ENCODE measurements around the gene SORBS1.

Gene SORBS1

GRCh38 chr10:95374597-95375209, 186.5 kb downstream of the SORBS1 start (continued):
- TF ChIP-seq, protein P1, sequence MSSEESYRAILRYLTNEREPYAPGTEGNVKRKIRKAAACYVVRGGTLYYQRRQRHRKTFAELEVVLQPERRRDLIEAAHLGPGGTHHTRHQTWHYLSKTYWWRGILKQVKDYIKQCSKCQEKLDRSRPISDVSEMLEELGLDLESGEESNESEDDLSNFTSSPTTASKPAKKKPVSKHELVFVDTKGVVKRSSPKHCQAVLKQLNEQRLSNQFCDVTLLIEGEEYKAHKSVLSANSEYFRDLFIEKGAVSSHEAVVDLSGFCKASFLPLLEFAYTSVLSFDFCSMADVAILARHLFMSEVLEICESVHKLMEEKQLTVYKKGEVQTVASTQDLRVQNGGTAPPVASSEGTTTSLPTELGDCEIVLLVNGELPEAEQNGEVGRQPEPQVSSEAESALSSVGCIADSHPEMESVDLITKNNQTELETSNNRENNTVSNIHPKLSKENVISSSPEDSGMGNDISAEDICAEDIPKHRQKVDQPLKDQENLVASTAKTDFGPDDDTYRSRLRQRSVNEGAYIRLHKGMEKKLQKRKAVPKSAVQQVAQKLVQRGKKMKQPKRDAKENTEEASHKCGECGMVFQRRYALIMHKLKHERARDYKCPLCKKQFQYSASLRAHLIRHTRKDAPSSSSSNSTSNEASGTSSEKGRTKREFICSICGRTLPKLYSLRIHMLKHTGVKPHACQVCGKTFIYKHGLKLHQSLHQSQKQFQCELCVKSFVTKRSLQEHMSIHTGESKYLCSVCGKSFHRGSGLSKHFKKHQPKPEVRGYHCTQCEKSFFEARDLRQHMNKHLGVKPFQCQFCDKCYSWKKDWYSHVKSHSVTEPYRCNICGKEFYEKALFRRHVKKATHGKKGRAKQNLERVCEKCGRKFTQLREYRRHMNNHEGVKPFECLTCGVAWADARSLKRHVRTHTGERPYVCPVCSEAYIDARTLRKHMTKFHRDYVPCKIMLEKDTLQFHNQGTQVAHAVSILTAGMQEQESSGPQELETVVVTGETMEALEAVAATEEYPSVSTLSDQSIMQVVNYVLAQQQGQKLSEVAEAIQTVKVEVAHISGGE (tag by site-specific recombination; conservative IDR thresholded peaks at IDR 0.05; ENCODE audit: low read depth) = no peak
- TF ChIP-seq OVOL3 (tag by site-specific recombination; IDR thresholded peaks at IDR 0.05) = no peak
- no peak for TF ChIP-seq MEIS1 (CRISPR knock-in tag; IDR thresholded peaks at IDR 0.05; ENCODE audit: borderline replicate concordance)
- no peak for TF ChIP-seq ZNF426 (tag by site-specific recombination; IDR thresholded peaks at IDR 0.05)
- TF ChIP-seq ZNF664 (tag by site-specific recombination; IDR thresholded peaks at IDR 0.05) = no peak
- peak; percentile 40; the same call in 1 of the 2 replicates for TF ChIP-seq REST (tag by site-specific recombination; IDR thresholded peaks at IDR 0.05)
- no peak for TF ChIP-seq KLF8 (tag by site-specific recombination; IDR thresholded peaks at IDR 0.05)
- TF ChIP-seq, protein P2, sequence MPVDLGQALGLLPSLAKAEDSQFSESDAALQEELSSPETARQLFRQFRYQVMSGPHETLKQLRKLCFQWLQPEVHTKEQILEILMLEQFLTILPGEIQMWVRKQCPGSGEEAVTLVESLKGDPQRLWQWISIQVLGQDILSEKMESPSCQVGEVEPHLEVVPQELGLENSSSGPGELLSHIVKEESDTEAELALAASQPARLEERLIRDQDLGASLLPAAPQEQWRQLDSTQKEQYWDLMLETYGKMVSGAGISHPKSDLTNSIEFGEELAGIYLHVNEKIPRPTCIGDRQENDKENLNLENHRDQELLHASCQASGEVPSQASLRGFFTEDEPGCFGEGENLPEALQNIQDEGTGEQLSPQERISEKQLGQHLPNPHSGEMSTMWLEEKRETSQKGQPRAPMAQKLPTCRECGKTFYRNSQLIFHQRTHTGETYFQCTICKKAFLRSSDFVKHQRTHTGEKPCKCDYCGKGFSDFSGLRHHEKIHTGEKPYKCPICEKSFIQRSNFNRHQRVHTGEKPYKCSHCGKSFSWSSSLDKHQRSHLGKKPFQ (tag by site-specific recombination; IDR thresholded peaks at IDR 0.05) = no peak
- TF ChIP-seq ZNF239 (tag by site-specific recombination; IDR thresholded peaks at IDR 0.05) = no peak
- no peak for TF ChIP-seq ZNF558 (tag by site-specific recombination; IDR thresholded peaks at IDR 0.05)
- TF ChIP-seq ZSCAN23 (tag by site-specific recombination; IDR thresholded peaks at IDR 0.05) = no peak
- TF ChIP-seq YY2 (tag by site-specific recombination; IDR thresholded peaks at IDR 0.05) = no peak
- no peak for TF ChIP-seq HOXC10 (CRISPR knock-in tag; IDR thresholded peaks at IDR 0.05)
- TF ChIP-seq ZFP69B (tag by site-specific recombination; IDR thresholded peaks at IDR 0.05) = no peak
- no peak for TF ChIP-seq ZNF645 (tag by site-specific recombination; IDR thresholded peaks at IDR 0.05)
- no peak for TF ChIP-seq ZNF621 (tag by site-specific recombination; IDR thresholded peaks at IDR 0.05)
- TF ChIP-seq KLF7 (tag by site-specific recombination; IDR thresholded peaks at IDR 0.05; ENCODE audit: borderline replicate concordance) = no peak
- TF ChIP-seq ZNF2 (tag by site-specific recombination; IDR thresholded peaks at IDR 0.05) = peak; percentile 99
- no peak for TF ChIP-seq ZFP37 (tag by site-specific recombination; IDR thresholded peaks at IDR 0.05)
- TF ChIP-seq, protein P3, sequence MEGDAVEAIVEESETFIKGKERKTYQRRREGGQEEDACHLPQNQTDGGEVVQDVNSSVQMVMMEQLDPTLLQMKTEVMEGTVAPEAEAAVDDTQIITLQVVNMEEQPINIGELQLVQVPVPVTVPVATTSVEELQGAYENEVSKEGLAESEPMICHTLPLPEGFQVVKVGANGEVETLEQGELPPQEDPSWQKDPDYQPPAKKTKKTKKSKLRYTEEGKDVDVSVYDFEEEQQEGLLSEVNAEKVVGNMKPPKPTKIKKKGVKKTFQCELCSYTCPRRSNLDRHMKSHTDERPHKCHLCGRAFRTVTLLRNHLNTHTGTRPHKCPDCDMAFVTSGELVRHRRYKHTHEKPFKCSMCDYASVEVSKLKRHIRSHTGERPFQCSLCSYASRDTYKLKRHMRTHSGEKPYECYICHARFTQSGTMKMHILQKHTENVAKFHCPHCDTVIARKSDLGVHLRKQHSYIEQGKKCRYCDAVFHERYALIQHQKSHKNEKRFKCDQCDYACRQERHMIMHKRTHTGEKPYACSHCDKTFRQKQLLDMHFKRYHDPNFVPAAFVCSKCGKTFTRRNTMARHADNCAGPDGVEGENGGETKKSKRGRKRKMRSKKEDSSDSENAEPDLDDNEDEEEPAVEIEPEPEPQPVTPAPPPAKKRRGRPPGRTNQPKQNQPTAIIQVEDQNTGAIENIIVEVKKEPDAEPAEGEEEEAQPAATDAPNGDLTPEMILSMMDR (tag by site-specific recombination; IDR thresholded peaks at IDR 0.05) = peak; percentile 94
- no peak for TF ChIP-seq ZNF837 (tag by site-specific recombination; IDR thresholded peaks at IDR 0.05)
- no peak for TF ChIP-seq YY1 (tag by site-specific recombination; IDR thresholded peaks at IDR 0.05)
- no peak for TF ChIP-seq ZNF366 (tag by site-specific recombination; conservative IDR thresholded peaks at IDR 0.05)
- TF ChIP-seq ZNF138 (tag by site-specific recombination; IDR thresholded peaks at IDR 0.05; ENCODE audit: borderline replicate concordance) = no peak
- peak; percentile 84 for TF ChIP-seq PRDM1 (tag by site-specific recombination; IDR thresholded peaks at IDR 0.05)
- peak; percentile 100 for TF ChIP-seq ZNF654 (tag by site-specific recombination; IDR thresholded peaks at IDR 0.05; ENCODE audit: low read depth)
- TF ChIP-seq, protein P4, sequence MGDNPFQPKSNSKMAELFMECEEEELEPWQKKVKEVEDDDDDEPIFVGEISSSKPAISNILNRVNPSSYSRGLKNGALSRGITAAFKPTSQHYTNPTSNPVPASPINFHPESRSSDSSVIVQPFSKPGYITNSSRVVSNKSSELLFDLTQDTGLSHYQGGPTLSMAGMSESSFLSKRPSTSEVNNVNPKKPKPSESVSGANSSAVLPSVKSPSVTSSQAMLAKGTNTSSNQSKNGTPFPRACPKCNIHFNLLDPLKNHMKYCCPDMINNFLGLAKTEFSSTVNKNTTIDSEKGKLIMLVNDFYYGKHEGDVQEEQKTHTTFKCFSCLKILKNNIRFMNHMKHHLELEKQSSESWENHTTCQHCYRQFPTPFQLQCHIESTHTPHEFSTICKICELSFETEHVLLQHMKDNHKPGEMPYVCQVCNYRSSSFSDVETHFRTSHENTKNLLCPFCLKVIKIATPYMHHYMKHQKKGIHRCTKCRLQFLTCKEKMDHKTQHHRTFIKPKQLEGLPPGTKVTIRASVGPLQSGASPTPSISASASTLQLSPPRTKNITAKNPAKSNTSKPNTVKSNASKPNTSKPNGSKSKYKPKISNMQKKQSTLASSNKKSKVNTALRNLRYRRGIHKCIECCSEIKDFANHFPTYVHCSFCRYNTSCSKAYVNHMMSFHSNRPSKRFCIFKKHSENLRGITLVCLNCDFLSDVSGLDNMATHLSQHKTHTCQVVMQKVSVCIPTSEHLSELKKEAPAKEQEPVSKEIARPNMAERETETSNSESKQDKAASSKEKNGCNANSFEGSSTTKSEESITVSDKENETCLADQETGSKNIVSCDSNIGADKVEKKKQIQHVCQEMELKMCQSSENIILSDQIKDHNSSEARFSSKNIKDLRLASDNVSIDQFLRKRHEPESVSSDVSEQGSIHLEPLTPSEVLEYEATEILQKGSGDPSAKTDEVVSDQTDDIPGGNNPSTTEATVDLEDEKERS (tag by site-specific recombination; IDR thresholded peaks at IDR 0.05) = no peak

All from HEK293 (cell line).